HG02763 (cell line): ENCODE results near the gene FAM83G.

Source experiments
- ATAC-seq: cut with Tn5 transposase; IDR thresholded peaks from one replicate; pipeline ENCODE4 v1.9.1; 2021; ENCODE audit warnings: mild to moderate bottlenecking, moderate library complexity; ENCODE audit not compliant: unreplicated experiment

Gene FAM83G

DNA sequence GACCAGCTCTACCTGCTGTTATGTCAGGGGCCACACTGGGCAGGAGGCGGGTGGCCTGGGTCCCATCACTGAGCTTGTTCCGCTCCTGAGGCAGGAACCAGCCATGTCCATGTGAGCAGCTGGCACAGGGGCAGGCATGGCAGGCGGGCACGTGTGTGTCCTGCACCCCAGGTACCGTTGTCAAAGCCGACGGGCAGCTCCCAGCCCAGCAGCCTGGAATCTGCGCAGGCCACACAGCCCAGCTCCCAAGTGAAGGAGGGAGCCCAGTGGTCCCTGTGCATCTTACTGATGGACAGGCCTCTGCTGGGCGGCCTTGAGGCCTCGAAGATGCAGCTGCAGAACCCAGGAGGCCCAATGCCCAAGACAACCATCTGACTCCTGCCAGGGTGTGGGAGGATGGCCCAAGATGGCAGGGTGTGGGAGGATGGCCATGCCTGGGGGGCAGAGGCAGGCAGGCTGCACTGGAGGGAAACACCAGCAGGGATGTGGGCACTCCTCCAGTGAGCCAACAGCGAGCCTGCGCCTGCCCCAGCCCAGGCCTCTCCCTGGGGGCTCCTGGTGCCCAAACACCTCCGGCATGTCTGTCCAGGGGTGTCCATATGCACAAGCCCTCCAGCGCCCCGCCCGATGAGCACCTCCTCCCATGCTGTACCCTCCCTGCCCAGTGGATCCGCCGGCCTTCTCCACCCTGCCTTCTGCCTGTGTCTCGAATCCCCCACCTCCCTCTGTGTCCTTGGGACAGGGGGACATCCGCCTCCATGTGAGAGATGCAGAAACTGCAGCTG lies 12.8 kb downstream of the FAM83G start:
- ATAC-seq: no peak

DNA sequence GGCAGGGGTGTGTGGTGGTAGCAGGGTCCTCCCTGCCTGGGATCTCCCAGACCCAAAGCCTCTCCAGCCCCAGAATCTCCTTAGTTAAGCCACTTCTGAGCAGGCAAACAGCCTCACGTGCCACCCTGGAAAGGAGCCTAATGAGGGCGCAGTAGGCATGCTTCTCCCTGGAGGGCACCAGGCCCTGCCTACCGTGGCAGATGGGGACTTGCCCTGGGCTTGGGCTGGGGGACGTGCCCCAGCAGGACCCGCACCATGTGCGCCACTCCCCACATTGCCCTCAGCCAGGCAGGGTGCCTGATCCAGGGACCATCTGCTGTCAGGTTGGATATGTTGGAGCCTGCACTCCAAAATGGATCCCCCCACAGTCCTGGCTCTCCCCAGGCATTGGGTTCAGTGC lies 14.2 kb downstream of the FAM83G start:
- ATAC-seq: no peak

DNA sequence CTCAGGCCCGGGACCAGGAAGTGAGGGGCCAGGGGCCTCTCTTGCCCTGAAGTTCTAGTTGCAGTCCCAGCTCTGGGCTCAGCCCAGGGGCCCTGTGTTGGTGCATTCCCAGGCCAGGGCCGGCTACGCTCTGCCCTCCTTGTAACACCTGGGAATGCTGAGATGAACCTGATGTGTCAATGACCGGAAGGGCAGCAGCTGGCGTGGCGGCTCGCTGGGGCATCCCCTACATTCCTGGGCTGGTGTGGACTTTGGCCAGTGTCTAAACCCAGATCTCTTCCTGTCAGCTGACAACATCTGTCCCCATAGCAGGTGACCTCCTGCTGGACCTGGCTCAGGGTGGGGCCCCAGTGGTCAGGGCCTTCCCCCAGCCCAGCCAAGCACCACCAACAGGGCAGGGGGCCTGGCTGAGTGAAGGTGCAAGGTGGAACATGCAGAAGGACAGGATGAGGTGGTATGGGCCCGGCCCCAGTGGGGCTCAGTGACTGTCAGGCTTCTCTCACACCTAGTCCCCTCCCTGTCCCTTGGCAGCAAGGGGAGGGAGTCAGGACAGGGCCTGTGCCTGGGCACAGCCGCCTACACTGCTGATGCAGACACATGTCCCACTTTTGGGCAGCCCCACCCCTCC lies 15.9 kb downstream of the FAM83G start:
- no peak for ATAC-seq

DNA sequence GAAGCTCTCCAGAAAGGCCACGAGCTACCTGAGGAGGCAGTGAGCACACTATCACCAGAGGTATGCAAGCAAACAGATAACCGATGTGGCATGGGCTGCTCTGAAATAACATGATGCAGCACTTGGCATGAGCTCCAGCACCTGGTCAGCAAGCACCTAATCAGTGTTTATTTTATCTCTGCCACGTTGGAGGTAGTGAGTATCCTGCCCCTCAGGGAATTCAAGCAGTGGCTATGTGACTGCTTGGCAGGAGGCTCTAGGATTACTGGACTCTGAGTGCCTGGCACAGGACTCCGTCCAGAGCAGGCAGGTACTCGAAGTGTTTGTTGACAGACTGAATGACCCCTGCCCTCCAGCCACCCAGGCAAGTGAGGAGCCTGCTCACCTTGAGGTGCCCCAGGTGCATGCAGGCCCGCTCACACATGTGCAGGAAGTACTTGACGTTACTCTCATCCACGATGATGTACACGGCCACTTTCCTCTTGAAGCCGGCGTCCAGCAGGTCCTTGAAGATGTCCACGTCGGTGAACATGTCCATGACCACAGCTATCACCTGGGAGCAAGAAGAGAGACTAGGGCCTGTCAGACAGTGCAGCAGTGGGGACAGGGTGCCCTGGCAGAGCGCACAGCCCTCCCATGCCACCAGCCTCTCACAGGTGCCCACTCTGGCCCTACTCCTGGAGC lies 16.6 kb downstream of the FAM83G start:
- ATAC-seq: no peak

DNA sequence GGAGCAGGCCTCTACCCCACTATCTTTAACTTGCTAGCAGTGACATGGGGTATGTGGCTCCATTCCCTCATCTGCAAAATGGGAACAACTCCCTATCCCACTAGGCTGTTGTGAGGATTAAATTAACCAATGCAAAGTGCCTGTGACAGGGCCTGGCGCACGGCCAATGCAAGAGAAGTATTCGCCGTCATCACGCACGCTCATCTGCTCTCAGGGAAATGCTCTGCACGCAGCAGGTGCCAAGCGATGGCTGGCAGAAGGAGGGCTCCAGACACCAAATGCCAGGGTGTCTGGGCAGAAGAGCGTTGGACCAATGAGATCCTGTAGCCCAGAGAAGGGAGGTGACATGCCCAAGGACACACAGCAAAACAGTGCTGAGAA lies 17.3 kb downstream of the FAM83G start:
- ATAC-seq: no peak

DNA sequence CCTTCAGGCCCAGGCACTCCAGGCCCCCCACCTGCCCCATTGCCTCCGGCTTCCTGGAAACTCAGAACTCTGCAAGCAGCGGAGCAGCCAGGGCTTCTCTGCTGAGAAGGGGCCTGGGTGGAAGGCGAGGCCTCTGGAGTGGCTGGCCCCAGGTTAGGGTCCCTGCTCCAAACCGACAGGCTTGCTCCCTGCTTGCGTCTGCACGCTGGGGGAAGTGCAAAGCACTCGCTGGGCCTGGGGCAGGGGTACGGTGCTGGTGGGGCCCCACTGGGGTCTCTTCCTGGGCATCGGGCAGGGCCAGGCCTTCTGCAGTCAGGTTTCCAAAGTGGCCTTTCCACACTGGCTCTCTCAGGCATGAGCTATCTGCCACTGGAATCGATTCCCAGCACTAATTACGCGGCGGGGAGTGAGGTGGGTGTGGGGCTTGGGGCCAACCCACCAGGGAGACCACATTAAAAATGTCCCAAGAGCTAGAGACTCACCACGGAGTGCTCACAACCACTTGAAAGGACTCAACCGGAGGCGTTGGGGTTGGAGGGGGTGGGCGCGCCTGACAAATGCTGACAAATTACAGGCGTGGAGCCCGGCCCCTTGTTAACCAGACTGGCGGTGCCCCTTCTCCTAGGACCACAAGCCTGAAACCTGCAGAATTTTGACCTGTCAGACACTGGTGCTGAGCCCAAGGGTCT lies 17.9 kb downstream of the FAM83G start:
- no peak for ATAC-seq

DNA sequence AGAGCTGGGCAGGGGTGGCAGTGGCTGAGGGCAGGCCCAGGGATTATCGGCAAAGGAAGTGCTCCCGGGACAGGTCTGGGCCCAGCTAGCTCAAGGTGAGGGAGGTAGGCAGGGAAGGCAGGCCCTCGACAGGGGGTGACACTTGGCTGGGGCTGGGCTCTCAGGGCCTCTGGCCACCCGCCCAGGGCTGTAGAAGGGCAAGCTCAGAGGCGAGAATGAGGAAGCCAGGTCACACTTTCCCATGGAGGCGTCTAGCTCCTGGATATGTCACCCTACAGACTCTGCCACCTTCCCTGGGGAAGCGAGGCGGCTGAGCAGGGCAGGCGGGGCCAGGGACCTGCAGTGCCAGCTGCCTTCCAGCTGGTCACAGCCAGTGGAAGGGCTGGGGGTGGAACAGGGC lies 19.1 kb downstream of the FAM83G start:
- no peak for ATAC-seq

DNA sequence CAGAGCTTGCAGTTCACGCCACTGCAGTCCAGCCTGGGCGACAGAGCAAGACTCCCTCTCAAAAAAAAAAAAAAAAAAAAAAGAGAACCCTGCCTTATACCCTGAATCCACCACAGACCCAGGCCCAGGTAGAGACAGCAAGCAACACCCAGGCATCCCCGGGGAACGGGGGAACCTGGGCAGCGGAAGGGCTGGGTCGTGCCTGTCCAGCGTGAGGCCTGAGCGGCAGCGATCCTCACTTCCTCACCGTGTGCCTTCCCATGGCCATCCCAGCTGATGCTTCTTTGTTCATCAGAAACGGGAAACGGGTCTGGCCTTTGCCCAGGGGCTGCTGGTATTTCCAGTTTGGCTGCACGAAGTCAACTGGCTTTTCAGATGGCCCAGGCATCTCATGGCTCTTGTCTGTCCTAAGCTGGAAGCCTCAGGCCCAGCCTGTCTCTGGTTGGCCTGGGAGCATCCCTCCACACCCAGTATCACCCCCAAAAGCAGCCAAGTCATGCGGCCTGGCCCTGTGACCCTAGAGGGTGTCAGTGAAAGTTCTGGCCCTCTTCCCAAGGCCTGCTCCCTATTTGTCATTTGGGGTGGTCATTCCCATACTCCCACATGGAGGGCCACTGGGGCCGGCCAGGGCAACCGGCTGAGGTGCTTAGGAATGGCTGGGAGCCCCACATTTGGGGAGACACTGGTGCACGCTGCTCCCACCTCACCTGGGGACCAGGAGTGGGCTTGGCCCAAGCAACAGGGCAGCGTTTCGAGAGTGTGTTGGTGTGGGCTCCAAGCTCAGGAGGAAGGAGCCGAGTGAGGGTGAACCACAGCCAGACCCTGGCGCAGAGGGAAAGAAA lies 20.1 kb downstream of the FAM83G start:
- no peak for ATAC-seq

DNA sequence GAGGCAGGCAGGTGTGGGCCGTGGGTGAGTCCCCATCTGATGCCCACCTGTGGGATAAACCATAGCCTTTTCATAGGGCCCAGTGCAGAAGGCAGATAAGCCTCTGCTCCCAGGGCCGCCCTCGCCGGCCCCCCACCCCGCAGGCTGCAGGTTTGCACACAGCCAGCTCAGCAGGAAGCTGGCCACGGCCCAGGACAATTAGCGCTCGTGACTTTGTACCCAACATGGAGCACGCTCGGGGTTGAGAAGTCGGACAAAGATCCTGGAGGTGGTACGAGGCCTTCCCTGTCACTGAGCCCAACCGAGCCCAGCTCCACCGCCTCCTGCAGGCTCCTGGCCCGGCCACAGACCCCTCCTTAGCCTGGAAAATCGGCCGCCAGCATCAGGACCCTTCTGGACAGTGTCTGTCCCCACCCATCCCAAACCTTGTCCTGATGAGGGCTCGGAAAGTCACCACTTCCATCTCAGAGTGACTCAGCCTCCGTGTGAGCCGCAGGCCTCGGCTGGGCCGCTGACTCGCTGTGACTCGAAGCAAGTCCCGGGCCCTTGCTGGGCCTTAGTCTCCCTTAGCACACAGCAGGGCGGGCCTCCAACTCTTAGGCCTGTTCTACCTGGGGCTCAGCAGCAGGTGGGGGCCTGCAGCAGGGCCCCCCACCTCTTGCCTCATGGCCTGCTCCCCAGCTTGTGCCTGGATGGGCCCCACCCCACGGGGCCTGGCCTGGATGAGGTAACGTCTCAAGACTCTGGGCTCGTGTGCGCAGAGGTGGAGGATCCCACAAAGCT lies 22.7 kb downstream of the FAM83G start:
- ATAC-seq: no peak

DNA sequence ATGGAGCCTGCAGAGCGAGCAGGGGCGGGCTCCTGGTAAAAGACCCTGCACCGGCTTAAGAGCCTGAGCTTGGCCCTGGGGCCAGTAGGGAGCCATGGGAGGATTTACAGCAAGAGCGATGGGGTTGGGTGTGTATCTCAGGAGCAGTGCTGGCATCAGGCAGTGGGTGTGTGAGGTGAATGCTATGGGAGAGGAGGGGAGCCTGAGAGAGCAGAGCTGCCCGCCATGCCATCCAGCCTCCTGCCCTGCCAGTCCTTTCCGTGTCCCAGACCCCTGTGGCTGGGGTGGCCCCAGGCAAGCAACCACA lies 23.3 kb downstream of the FAM83G start:
- no peak for ATAC-seq

DNA sequence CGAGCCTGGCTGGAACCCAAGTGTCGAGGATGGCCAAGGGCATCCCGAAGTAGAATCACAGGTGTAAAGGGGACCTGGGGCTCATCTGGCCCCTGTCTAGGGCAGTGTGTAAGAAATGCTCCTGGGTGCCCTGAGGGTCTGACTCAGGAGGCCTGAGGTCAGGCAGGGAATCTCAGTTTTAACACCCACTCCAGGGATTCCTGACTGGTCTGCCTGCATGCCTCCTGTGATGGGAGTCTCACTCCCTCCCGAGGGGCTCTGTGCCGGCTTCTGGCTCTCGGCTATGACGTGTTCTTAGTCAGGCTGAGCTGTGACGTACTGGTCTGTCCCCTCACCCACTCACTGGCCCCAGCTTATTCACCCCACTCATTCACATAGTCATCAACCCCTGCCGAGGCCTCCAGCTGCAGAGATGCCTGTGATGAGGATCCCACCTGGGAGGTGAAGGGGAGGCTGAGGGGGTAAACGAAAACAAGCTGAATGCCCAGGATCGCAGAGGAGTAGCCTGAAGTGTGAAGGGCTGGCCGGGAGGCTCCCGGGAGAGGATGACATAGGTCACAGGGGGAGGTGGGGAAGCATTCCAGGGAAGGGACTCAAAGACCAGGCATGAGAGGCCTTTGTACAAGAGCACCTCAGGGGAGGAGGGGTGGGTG lies 23.8 kb downstream of the FAM83G start:
- ATAC-seq: no peak

DNA sequence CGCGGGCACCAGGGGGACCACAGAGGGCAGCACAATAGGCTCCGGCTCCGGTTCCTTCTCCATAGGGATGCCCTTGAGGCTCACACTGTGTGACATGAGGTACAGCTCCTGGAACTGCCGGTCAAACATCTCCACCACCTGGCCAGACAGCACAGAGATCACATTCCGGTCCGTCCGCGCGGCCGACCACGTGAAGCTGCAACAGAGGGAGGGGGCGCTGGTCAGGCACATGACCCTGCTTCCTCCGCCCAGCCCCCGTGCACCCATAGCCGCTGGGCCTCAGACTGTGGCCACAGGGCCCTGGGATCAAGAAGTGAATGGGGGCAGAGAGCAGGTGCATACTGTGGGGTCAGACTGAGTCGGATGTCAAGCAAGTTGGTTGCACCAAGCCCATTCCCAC lies 25.9 kb downstream of the FAM83G start:
- no peak for ATAC-seq

DNA sequence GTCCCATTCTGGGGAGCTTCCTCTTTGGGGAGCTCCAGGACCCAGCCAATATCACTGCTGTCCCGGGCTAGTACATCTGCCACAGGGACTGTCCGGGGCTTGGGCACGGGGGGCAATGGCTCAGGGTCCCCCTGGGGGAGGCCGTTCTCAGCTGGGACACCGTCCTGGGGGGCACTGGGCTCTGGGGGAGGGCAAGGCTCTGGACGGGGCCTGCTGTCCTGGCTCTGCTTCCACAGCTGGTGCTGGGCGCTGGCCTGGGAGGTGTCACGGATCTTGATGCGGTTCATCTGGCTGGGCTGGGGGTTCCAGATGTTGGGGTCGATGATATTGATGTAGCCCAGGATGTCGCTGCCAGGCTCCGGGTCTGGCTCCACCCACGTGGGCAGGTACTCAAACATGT lies 26.5 kb downstream of the FAM83G start:
- no peak for ATAC-seq

DNA sequence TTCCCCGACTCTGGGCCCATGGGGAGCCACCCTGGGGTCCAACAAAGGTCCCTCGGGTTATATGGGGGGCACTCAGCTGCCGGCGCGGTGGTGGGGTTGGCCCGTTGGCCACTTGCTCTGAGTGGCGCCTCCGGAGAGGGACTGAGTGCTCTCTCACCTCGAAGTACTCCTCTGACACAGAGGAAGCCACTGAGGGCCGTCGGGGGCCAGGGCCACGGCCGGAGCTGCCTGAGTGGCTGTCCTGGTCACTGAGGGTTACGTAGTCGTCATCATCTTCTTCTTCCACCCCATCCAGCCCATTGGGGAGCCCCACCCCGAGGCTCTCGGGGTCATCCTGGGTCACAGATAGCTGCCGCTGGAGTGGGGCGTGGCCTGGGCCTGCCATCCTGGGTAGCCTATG lies 26.9 kb downstream of the FAM83G start:
- ATAC-seq: no peak

DNA sequence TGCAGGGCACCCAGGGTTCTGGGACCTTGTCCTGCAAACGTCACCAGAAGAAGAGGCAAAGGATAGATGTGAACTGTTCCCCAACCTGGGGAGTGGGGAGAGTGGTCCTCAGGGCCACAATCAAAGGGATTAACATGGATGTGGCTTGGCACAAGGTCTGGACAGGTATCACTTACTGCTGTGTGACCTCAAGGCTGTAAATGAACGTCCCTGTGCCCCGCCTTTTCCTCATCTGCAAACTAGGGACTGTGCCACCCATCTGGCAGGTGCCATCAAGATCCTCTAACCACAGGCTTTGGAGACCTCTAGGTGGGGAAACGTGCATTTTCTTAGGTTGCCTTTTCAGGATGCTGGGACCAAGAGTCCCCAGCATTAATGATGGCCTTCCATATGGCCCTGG lies 27.5 kb downstream of the FAM83G start:
- ATAC-seq: no peak

DNA sequence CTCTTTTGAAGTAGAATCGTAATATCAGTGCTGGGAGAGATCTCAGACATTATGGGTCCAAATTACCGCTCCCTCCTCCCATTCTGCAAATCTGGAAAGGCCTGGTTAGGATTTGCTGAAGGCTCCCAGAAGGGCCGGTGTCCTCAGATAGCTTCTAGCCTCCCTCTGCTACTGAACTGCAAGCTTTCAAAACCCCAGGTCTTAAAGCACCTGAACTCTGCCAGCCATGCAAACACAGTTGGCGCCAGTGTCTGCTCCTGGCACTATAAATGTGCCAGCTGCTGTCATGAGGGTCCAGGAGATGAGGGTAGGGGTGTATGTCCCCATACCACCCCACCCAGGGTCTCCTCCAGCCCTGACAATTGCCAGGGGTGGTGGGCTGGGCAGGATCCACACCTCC lies 28.4 kb downstream of the FAM83G start:
- ATAC-seq: no peak

DNA sequence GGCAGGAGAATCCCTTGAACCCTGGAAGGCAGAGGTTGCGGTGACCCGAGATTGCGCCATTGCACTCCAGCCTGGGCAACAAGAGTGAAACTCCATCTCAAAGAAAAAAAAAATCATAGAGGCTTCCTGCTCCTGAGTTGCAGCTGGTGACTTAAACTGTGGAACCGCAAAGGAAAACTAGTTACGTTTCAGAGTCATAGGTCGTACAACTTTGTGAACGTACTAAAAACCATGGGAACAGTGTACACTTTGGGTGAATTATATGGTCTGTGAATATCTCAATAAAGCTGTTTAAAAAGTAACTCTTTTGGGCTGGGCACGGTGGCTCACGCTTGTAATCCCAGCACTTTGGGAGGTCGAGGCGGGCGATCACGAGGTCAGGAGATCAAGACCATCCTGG lies 29.0 kb downstream of the FAM83G start:
- no peak for ATAC-seq

DNA sequence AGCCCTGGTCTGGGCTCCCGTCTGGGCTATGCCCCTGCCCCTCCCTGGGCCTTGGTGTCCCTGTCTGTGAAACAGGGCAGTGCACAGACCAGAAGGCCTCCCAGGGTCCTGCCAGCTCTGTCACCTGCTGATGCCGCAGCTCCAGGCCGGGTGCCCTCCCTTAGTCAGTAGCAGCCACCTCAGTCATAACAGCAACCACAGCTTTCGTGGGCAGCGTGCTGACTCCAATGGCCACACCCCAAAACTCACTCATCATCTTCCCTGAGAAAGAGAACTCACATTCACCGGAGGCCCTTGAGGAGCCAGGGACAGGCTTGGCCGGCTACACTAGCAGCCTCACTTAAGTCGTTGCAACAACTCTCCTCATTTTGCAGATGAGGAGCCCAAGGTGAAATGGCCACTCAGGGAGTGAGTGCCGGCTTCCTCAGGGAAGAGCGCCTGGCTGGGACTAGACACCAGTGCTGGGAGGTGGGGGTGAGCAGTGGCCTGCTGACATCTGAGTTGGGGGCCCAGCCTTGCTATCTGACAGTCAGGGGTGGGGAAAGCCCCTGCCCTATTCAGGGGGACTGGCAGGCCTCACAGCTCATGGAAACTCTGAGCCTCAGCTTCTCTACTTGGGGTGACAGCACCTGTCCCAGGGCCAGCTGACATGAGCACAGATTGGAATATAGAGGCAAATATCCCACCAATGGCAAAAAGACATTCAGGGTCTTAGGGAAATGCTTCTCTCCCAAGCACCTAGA lies 30.0 kb downstream of the FAM83G start:
- ATAC-seq: no peak

DNA sequence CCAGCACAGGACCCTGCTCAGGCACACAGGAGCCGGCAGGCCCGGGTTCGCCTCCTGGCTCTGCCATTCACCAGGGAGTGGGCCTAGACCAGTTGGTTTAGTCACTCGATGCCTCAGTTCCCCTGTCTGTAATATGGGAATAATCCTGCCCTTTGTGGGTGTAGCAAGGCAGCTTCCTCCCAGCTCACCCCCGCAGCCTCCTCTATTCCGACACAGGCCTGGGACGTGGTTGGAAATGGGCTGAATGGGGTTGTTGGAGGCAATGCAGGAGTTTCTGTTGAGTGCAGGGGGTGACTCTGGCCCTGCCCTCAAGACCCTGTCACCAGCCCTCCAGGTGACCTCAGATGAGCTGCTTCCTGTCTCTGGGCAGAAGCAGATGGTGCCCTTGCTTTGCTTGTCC lies 32.8 kb downstream of the FAM83G start:
- no peak for ATAC-seq
